Transverse colon (tissue), 4 donors: ENCODE measurements around the gene KLC3.

Experiments used
- POLR2A ChIP-seq: fragments of 450-650 bp; IDR thresholded peaks from one replicate; pipeline ENCODE4 v1.6.1; 2016; ENCODE audit warnings: antibody characterized with exemption, mild to moderate bottlenecking, moderate library complexity
- POLR2AphosphoS5 ChIP-seq, 3 donors: sonication (generic); formaldehyde crosslinking; IDR thresholded peaks; one replicate each; pipeline ENCODE4 v1.6.1; 2016; ENCODE audit warnings: antibody characterized with exemption in 3 of 3
- TF ChIP-seq, protein P1 (sequence below), 5 experiments: fragments of 200-600 bp in 3 of 5; fragments of 450-650 bp in 2 of 5; sonication (generic) in 3 of 5; IDR thresholded peaks; 1 replicate in 2 of 5; 2 replicates in 3 of 5; pipeline ENCODE4 v1.5.1; 2016 to 2017; ENCODE audit warnings: antibody characterized with exemption in 5 of 5, inconsistent platforms in 3 of 5, mild to moderate bottlenecking in 2 of 5, moderate library complexity in 1 of 5

DNA sequence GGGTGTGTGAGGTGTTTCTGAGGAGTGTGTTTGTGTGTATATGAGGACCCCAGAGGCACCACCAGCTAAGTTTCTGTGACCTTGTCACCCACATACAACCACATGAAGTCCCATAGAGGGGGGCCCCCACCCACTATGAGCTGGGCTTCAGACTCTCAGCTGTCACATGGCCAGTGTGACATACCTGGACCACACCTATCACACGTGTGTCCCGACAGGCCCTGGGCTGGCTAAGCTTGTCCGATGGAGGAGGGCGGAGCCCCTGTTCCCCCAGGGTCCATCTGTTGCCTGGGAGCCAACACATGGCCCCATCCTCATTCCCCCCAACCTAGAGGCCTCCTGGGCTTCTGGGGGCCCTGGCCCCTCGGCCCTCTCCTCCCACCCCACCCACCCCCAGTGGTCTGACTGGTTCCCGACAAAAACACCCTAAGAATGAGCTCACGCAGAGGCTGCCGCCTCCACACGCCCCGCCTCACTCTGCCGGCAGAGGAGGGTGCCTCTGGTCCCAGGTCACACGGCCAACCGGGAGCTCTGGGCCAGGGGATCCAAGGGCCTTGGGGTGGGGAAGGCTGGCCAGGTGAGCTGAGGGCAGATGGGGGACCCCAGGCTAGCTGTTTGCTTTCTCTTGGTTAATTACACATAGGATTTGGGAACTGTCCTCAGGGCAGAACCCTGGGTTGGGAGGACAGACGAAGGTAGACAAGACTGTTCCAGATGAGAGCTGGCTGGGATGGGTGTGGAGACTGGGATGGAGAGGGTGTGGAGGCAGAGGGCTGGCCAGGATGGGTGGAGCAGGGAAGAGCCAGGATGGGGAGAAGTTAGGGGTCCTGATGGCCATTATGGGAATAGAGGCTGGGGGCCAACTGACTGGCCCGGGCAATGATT lies 4.3 kb downstream of the KLC3 start:
- TF ChIP-seq, protein P1, sequence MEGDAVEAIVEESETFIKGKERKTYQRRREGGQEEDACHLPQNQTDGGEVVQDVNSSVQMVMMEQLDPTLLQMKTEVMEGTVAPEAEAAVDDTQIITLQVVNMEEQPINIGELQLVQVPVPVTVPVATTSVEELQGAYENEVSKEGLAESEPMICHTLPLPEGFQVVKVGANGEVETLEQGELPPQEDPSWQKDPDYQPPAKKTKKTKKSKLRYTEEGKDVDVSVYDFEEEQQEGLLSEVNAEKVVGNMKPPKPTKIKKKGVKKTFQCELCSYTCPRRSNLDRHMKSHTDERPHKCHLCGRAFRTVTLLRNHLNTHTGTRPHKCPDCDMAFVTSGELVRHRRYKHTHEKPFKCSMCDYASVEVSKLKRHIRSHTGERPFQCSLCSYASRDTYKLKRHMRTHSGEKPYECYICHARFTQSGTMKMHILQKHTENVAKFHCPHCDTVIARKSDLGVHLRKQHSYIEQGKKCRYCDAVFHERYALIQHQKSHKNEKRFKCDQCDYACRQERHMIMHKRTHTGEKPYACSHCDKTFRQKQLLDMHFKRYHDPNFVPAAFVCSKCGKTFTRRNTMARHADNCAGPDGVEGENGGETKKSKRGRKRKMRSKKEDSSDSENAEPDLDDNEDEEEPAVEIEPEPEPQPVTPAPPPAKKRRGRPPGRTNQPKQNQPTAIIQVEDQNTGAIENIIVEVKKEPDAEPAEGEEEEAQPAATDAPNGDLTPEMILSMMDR (IDR thresholded peaks at IDR 0.05), result no peak
- TF ChIP-seq POLR2A (no peak), POLR2AphosphoS5 (IDR thresholded peaks at IDR 0.05) (no peak)
